ENCODE data around the gene IKBKE.

Gene IKBKE

DNA sequence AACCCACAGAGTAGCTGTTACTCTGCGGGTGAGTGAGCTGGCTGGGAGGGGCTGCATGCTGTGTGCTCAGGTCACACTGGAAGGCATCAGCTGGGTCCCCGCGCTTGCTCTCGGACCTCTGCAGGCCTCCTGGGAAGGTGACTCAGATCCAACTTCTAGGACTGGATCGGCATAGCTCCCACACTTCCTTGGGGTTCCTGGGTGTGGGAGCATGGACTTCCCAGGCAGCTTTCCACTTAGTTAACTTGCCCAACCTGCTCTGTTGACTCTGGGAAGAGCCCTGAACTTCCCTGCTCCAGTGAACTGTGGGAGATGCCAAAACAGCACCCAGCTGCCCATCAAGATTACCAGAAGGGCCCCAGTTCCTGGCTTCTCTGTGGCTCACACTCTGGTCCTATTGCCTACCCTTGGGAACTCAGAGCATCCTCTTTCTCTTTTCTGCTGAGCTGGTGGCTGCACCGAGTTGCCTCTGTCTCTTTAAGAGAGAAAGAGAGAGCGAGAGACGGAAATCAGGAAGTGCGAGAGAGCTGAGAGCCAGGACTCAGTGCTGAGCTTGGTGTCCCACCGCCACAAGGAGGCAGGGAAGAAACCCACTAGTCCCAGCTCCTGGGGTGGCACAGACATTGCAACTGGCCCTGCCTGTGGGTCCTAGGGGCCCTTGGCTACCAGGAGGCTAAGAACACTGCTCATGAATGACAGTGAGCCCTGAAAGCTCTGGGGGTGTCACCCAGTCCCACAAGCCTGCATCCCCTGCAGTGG is at the start of gene IKBKE:
TSS of gene IKBKE (plus strand) at position 544 of the 759 bp plus-strand sequence. CDS start 2,752 bp downstream, outside the sequence.
- peak; percentile 87 for DNase-seq (ENCODE audit: low read depth)

GRCh38 chr1:206421616-206422340 is 48.5 kb upstream of the IKBKE start:
- no peak for DNase-seq (ENCODE audit: low read depth)

- no peak for DNase-seq (ENCODE audit: low read depth)
These were observed 47.8 kb upstream of the IKBKE start for GRCh38 chr1:206422525-206422924.

GRCh38 chr1:206427291-206427690 is 43.0 kb upstream of the IKBKE start:
- DNase-seq (ENCODE audit: low read depth) = no peak

DNA sequence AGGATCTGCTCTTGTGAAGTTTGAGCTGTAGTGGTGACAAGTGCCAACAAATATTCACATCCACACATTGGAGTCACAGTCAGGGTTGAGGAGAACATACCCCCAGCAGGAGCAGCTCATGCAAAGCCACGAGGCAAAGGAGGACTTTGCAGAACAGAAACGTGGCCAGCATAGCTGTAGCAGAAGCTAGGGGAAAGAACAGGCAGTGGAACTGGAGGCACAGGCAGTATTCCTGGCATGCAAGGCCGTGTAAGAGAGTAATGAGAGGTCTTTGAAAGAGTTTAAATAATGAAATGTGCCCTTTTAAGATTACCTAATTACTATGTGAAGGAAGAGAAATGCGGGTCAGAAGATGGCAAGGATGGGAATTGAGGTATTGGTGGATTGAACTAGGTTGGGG is 40.9 kb upstream of the IKBKE start:
- no peak for DNase-seq (ENCODE audit: low read depth)

GRCh38 chr1:206430031-206430983 is 40.0 kb upstream of the IKBKE start:
- DNase-seq (ENCODE audit: low read depth) = peak; percentile 84

- DNase-seq (ENCODE audit: low read depth) = peak; percentile 31
These were observed 34.8 kb upstream of the IKBKE start for GRCh38 chr1:206435445-206435844.

- DNase-seq (ENCODE audit: low read depth) = no peak
These were observed 31.7 kb upstream of the IKBKE start for GRCh38 chr1:206438554-206438953.

DNA sequence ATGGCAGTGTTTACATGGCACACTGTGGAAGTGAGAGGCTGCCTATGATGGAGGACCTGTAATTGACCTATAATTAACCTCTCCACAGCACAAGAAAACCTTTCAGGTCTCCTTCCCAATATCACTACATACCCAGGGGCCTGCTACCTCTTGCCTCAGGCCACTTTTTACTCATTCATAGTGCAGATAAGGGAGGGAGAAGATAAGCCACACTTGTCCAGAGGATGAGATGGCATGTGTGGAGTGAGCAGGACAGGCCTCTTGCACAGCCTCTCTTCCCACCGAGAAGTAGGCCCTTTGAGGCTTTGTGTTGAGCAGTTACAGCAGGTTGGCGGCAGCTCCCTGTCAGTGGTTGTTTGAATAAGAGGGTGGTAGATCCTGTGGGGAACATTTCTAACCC is 31.1 kb upstream of the IKBKE start:
- no peak for DNase-seq (ENCODE audit: low read depth)

GRCh38 chr1:206441336-206441967 is 28.8 kb upstream of the IKBKE start:
- no peak for DNase-seq (ENCODE audit: low read depth)

- DNase-seq (ENCODE audit: low read depth) = peak; percentile 67
These were observed 28.2 kb upstream of the IKBKE start for GRCh38 chr1:206442101-206442500.

- peak; percentile 60 for DNase-seq (ENCODE audit: low read depth)
These were observed 25.2 kb upstream of the IKBKE start for GRCh38 chr1:206445116-206445515.

DNA sequence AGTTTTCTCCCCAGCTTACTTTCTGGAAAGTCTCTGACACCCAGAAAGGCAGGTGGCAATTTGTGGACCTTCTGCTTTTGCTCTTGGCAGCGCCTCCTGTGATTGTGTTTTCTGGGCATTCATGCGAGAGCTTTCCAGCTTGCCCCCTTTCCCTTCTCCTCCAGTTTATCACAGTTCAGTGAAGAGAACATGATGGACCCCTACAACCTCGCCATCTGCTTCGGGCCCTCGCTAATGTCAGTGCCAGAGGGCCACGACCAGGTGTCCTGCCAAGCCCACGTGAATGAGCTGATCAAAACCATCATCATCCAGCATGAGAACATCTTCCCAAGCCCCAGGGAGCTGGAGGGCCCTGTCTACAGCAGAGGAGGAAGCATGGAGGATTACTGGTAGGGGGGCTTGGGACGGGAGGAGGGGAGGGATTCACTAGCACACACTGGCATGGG is 24.3 kb upstream of the IKBKE start:
- no peak for DNase-seq (ENCODE audit: low read depth)

DNA sequence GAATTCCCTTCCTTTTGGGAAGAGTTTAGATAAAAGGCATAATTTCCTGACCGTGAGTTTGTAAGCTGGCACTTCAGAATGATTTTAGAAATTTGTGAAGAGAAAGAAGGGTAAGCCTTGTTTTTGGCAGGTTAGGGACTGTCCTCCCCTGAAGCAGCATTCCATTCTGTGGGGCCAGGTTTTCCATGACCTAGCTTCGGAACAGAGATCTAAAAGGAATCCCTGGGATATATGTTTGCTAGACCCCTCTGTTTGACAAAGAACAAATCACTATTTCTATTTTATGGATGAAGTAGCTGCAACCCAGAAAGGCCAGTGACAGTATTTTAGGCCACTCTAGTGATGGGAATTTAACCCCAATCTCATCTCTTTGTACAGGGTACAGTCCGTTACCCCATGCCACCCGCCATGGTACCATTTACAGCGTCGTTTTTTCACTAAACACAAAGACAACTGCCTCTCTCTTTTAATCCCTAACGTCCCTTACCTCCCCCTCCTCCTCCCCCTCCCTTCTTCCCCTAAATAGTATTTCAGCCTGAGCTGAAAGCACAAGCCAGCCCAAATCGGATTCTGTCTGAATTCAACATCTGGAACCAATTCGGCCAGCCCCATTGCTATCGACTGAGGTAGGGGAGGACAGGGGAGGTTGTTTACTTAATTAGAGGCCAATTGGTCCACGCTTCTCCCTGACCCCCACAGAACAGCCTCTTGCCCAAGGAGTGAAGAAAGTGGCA is 23.4 kb upstream of the IKBKE start:
- no peak for DNase-seq (ENCODE audit: low read depth)

- no peak for DNase-seq (ENCODE audit: low read depth)
These were observed 22.9 kb upstream of the IKBKE start for GRCh38 chr1:206447422-206447765.

DNA sequence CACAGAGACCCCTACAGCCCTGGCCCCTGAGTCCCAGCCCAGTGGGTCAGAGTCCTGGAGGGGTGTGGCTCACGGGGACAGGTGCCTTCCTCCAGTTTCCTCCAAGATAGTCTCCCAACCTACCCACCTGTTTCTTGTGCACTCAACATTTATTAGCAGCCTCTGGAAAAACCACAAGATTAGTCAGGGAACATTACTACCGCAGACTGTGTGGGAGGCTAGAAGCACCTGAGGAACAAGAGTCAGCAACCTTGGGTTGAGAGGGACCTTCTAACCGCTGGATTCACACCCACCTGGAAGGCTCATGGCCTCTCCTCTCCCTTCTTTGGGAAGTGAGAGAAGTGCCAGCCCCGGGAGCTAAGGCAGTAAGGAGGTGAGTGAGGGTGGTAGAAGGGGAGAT is 22.5 kb upstream of the IKBKE start:
- DNase-seq (ENCODE audit: low read depth) = no peak

DNA sequence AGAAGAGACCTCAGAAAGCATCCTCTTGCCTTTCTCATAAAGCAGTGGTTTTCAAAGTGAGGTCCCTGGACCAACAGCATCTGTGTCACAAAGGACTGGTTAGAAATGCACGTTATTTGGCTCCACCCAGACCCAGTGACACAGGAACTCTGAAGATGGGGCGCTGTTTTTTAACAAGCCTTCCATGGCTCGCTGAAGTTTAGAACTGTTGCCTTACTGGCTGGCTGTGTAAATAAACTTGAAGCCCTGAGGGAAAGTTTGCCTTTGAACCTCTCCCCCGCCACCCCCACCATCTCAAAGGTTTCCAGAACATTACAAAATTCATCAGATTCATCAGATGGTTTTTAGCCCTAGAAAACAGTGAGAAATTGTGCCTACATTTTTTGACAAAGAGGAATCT is 21.8 kb upstream of the IKBKE start:
- DNase-seq (ENCODE audit: low read depth) = peak; percentile 23

- peak; percentile 50 for DNase-seq (ENCODE audit: low read depth)
These were observed 20.7 kb upstream of the IKBKE start for GRCh38 chr1:206449565-206449964.

GRCh38 chr1:206450281-206450680 is 20.0 kb upstream of the IKBKE start:
- DNase-seq (ENCODE audit: low read depth) = no peak

DNA sequence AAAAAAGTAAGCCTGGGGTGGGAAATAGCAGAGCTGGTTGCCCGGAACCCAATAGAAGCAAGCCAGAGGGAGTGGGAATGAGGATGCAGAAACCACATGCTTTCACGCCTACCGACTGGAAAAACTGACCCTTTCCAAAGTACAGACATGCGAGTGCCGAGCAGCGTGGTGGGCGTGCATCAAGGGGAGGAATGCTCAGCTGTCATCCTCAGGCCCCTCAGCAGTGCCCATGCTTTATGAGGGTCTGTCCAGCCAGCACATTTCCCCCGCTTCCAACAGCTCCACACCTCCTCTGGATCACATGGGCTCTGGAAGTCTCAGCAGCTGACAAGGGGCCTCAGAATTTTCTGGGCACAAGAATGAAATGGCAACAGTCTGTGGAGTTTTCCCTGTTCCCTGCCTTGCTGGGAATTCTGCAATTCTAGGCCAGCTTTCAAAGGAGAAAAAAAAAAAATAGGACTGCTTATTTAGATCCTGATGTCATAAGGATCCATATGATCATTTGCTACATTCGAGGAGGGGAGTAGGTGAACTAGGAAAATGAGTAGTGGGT is 19.1 kb upstream of the IKBKE start:
- DNase-seq (ENCODE audit: low read depth) = no peak

DNA sequence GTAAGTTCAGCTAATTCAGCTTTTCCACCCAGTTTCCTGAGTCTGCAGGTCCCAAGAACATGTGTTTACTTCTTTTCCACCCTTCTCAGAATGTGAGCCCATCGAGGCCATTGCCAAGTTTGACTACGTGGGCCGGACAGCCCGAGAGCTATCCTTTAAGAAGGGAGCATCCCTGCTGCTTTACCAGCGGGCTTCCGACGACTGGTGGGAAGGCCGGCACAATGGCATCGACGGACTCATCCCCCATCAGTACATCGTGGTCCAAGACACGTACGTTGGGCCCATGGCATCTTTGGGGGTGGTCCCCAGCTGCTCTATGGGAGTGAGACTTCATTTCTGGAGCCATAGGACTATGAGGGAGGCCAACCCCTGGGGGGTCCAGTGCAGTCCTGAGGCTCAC is 17.2 kb upstream of the IKBKE start:
- DNase-seq (ENCODE audit: low read depth) = no peak
